ENCODE measurements around the gene AOAH.

AOAH gene

GRCh38 chr7:36626111-36626510 lies 98.2 kb downstream of the AOAH start:
- DNase-seq, result no peak

- no peak for DNase-seq
These were observed 99.0 kb downstream of the AOAH start for GRCh38 chr7:36625247-36625646.

- no peak for DNase-seq
These were observed 101.0 kb downstream of the AOAH start for GRCh38 chr7:36623247-36623646.

GRCh38 chr7:36621396-36621795 lies 102.9 kb downstream of the AOAH start:
- no peak for DNase-seq

- no peak for DNase-seq
These were observed 104.1 kb downstream of the AOAH start for GRCh38 chr7:36620166-36620708.

- no peak for DNase-seq
These were observed 106.9 kb downstream of the AOAH start for GRCh38 chr7:36617408-36617807.

GRCh38 chr7:36615852-36616540 lies 108.3 kb downstream of the AOAH start:
- no peak for DNase-seq

- DNase-seq, result no peak
These were observed 109.3 kb downstream of the AOAH start for GRCh38 chr7:36614959-36615358.

- DNase-seq, result no peak
These were observed 111.2 kb downstream of the AOAH start for GRCh38 chr7:36613031-36613614.

GRCh38 chr7:36611703-36612102 lies 112.6 kb downstream of the AOAH start:
- no peak for DNase-seq

GRCh38 chr7:36607721-36608095 lies 116.6 kb downstream of the AOAH start:
- DNase-seq, result no peak

GRCh38 chr7:36606976-36607720 lies 117.1 kb downstream of the AOAH start:
- no peak for DNase-seq

GRCh38 chr7:36606153-36606975 lies 117.9 kb downstream of the AOAH start:
- no peak for DNase-seq

- no peak for DNase-seq
These were observed 118.8 kb downstream of the AOAH start for GRCh38 chr7:36605261-36606051.

- DNase-seq, result no peak
These were observed 119.5 kb downstream of the AOAH start for GRCh38 chr7:36604806-36605205.

GRCh38 chr7:36602934-36603887 lies 121.1 kb downstream of the AOAH start:
- DNase-seq, result no peak

GRCh38 chr7:36602511-36602910 lies 121.8 kb downstream of the AOAH start:
- no peak for DNase-seq

- DNase-seq, result no peak
These were observed 122.7 kb downstream of the AOAH start for GRCh38 chr7:36601601-36602000.

- no peak for DNase-seq
These were observed 123.3 kb downstream of the AOAH start for GRCh38 chr7:36600869-36601530.

GRCh38 chr7:36600314-36600682 lies 124.0 kb downstream of the AOAH start:
- DNase-seq, result no peak
